ENCODE data around the gene ATP5PD. TPM values are rescaled to one million over a fixed set of nuclear protein-coding genes. Genes with fewer than 3 reads are reported as not detected.

Gene ATP5PD
- total and polyA plus RNA-seq, 2 of the 13 experiments (the other 11 are each of a cell fraction or from before 2014, with no cell fraction given): 158 to 428 TPM

GRCh38 chr17:75012096-75012345 is 34.7 kb downstream of the ATP5PD start (continued):
- TF ChIP-seq MLXIP (CRISPR knock-in tag; IDR thresholded peaks at IDR 0.05; ENCODE audit: borderline replicate concordance) (no peak), ZNF18 (CRISPR knock-in tag; IDR thresholded peaks at IDR 0.05; ENCODE audit: insufficient replicate concordance) (peak; percentile 85), AGO1 (IDR thresholded peaks at IDR 0.05; ENCODE audit: low read depth, low read length, poor library complexity, severe bottlenecking) (no peak), ZNF576 (CRISPR knock-in tag; IDR thresholded peaks at IDR 0.05) (no peak), ZKSCAN1 (IDR thresholded peaks at IDR 0.05; ENCODE audit: low read length) (no peak), UBTF (CRISPR knock-in tag; IDR thresholded peaks at IDR 0.05) (no peak), ZUFSP (CRISPR knock-in tag; IDR thresholded peaks at IDR 0.05; ENCODE audit: borderline replicate concordance) (0 out of 2 replicates have a peak, but pooled peaks have one; percentile 6), ZFP82 (CRISPR knock-in tag; IDR thresholded peaks at IDR 0.05; ENCODE audit: borderline replicate concordance) (no peak), ZNF296 (CRISPR knock-in tag; conservative IDR thresholded peaks at IDR 0.05) (0 out of 2 replicates have a peak, but pooled peaks have one; percentile 10), GRHL1 (CRISPR knock-in tag; conservative IDR thresholded peaks at IDR 0.05) (no peak), ZNF343 (CRISPR knock-in tag; IDR thresholded peaks at IDR 0.05) (no peak), POLR2G (IDR thresholded peaks at IDR 0.05; ENCODE audit: low read depth, low read length) (no peak), GLI4 (CRISPR knock-in tag; IDR thresholded peaks at IDR 0.05; ENCODE audit: borderline replicate concordance) (no peak), ZNF709 (CRISPR knock-in tag; IDR thresholded peaks at IDR 0.05) (no peak), HBP1 (CRISPR knock-in tag; IDR thresholded peaks at IDR 0.05; ENCODE audit: low read depth) (no peak), MED8 (CRISPR knock-in tag; IDR thresholded peaks at IDR 0.05; ENCODE audit: insufficient replicate concordance) (no peak), ZNF550 (CRISPR knock-in tag; IDR thresholded peaks at IDR 0.05; ENCODE audit: borderline replicate concordance) (no peak)
